ENCODE data around the gene CACNA1G.

CACNA1G gene

DNA sequence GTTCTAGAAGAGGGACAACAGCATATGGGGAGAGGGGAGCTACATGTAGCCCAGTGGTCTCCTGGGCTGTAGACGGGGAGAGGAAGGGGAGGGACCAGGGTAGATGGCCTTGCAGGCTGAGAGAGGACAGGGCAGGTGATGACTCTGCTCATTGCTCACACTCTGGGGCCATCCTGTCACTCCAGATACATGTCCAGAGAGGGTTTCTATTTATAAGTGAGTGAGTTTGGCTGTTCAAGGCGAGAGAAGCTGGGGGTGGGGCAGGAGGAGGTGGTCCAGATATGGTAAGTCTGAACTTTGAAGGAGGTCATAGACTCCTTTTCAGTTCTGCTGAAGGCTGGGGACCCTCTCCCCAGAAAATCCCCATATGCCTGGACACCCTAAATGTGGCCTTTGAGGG, 22.2 kb downstream of the CACNA1G start:
- no peak overlapping the region for H3K9ac ChIP-seq (ENCODE audit: low read depth, low read length)
- ATAC-seq (ENCODE audit: insufficient read depth, low read depth), result no peak
- H3K9me3 ChIP-seq (ENCODE audit: insufficient read depth, low read length, severe bottlenecking), result no peaks in the 10 kb centered on the region
- H3K27me3 ChIP-seq (ENCODE audit: insufficient read depth, low read length, poor library complexity), result peaks cover 48% of the 10 kb centered on the region
- H2AFZ ChIP-seq (ENCODE audit: low read depth, low read length), result no peak overlapping the region
- no peak for TF ChIP-seq EZH2 (IDR thresholded peaks at IDR 0.05; ENCODE audit: borderline replicate concordance, low read depth, low read length, severe bottlenecking)
- TF ChIP-seq, protein P1, sequence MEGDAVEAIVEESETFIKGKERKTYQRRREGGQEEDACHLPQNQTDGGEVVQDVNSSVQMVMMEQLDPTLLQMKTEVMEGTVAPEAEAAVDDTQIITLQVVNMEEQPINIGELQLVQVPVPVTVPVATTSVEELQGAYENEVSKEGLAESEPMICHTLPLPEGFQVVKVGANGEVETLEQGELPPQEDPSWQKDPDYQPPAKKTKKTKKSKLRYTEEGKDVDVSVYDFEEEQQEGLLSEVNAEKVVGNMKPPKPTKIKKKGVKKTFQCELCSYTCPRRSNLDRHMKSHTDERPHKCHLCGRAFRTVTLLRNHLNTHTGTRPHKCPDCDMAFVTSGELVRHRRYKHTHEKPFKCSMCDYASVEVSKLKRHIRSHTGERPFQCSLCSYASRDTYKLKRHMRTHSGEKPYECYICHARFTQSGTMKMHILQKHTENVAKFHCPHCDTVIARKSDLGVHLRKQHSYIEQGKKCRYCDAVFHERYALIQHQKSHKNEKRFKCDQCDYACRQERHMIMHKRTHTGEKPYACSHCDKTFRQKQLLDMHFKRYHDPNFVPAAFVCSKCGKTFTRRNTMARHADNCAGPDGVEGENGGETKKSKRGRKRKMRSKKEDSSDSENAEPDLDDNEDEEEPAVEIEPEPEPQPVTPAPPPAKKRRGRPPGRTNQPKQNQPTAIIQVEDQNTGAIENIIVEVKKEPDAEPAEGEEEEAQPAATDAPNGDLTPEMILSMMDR (IDR thresholded peaks at IDR 0.05; ENCODE audit: borderline replicate concordance, extremely low read depth, low read length, poor library complexity, severe bottlenecking), result no peak
- H3K4me3 ChIP-seq (ENCODE audit: low read depth in 1 of 2, low read length in 2 of 2), result no peak overlapping the region
- no peaks in the 10 kb centered on the region; the same call in 1 of the 2 replicates for H4K20me1 ChIP-seq (ENCODE audit: insufficient read depth, low read length)
- no peaks in the 10 kb centered on the region for H3K79me2 ChIP-seq (ENCODE audit: insufficient read depth, low read length)
- H3K4me1 ChIP-seq (ENCODE audit: insufficient read depth, low read length), result no peaks in the 10 kb centered on the region
- no peak overlapping the region for H3K4me2 ChIP-seq (ENCODE audit: insufficient read depth, low read length)
- no peak for DNase-seq
- H3K36me3 ChIP-seq (ENCODE audit: insufficient read depth, low read length), result no peaks in the 10 kb centered on the region
- H3K27ac ChIP-seq (ENCODE audit: low read length), result no peak overlapping the region

DNA sequence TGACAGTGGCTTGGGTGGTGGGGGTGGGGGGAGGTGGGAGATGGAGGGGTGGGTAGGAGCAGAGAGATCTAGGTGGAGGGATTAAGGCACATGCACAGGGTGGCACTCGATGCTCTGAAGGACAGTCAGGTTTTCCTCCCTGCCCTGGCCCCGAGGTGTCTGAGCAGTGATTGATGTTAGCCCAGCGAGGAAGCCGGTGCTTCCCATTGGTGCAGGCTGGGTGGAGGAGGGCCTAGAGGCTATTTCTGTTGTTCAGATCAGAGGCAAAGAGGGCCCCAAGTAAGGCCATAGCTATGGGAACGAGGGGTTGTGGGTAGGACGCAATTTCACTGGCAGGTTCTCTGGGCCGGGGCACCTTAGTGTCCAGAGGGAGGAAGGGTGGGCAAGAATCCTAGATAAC, 23.1 kb downstream of the CACNA1G start:
- Histone ChIP-seq H3K9ac (ENCODE audit: low read depth, low read length) (no peak overlapping the region), H4K20me1 (ENCODE audit: insufficient read depth, low read length) (no peaks in the 10 kb centered on the region; the same call in 1 of the 2 replicates), H3K4me3 (ENCODE audit: low read depth in 1 of 2, low read length in 2 of 2) (no peak overlapping the region), H3K4me2 (ENCODE audit: insufficient read depth, low read length) (no peak overlapping the region), H3K9me3 (ENCODE audit: insufficient read depth, low read length, severe bottlenecking) (no peaks in the 10 kb centered on the region), H3K79me2 (ENCODE audit: insufficient read depth, low read length) (no peaks in the 10 kb centered on the region), H3K27me3 (ENCODE audit: insufficient read depth, low read length, poor library complexity) (peaks cover 51% of the 10 kb centered on the region), H3K36me3 (ENCODE audit: insufficient read depth, low read length) (no peaks in the 10 kb centered on the region), H2AFZ (ENCODE audit: low read depth, low read length) (no peak overlapping the region), H3K27ac (ENCODE audit: low read length) (no peak overlapping the region), H3K4me1 (ENCODE audit: insufficient read depth, low read length) (no peaks in the 10 kb centered on the region)
- TF ChIP-seq, protein P1 (IDR thresholded peaks at IDR 0.05; ENCODE audit: borderline replicate concordance, extremely low read depth, low read length, poor library complexity, severe bottlenecking), result no peak
- TF ChIP-seq EZH2 (IDR thresholded peaks at IDR 0.05; ENCODE audit: borderline replicate concordance, low read depth, low read length, severe bottlenecking), result no peak
- DNase-seq (no peak), ATAC-seq (ENCODE audit: insufficient read depth, low read depth) (no peak)

DNA sequence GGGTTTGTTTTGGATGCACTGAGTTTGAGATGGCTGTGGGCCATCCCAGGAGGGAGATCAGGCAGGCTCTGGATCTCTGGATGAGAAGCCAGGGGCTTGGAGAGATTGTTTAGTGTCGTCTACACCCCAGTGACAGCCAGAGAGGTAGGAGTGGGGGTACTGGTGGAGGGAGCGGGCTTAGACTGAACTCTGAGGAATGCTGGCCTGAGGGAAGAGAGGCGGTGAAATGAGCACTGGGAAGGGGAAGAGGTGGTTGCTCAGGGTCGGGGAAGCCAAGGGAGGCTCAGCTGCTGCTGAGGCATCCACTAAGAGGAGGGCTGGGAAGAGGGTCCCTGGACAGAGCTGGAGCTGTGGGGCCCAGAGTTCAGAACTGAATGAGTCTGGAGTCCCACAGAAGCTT, 23.6 kb downstream of the CACNA1G start:
- Histone ChIP-seq H3K27me3 (ENCODE audit: insufficient read depth, low read length, poor library complexity) (peaks cover 53% of the 10 kb centered on the region), H3K79me2 (ENCODE audit: insufficient read depth, low read length) (no peaks in the 10 kb centered on the region), H3K36me3 (ENCODE audit: insufficient read depth, low read length) (no peaks in the 10 kb centered on the region), H3K4me1 (ENCODE audit: insufficient read depth, low read length) (no peaks in the 10 kb centered on the region), H3K27ac (ENCODE audit: low read length) (no peak overlapping the region), H4K20me1 (ENCODE audit: insufficient read depth, low read length) (no peaks in the 10 kb centered on the region; the same call in 1 of the 2 replicates), H3K9me3 (ENCODE audit: insufficient read depth, low read length, severe bottlenecking) (no peaks in the 10 kb centered on the region), H3K4me3 (ENCODE audit: low read depth in 1 of 2, low read length in 2 of 2) (no peak overlapping the region), H3K4me2 (ENCODE audit: insufficient read depth, low read length) (no peak overlapping the region), H2AFZ (ENCODE audit: low read depth, low read length) (no peak overlapping the region), H3K9ac (ENCODE audit: low read depth, low read length) (no peak overlapping the region)
- TF ChIP-seq, protein P1 (IDR thresholded peaks at IDR 0.05; ENCODE audit: borderline replicate concordance, extremely low read depth, low read length, poor library complexity, severe bottlenecking), result no peak
- TF ChIP-seq EZH2 (IDR thresholded peaks at IDR 0.05; ENCODE audit: borderline replicate concordance, low read depth, low read length, severe bottlenecking), result no peak
- no peak for ATAC-seq (ENCODE audit: insufficient read depth, low read depth)
- DNase-seq, result no peak

DNA sequence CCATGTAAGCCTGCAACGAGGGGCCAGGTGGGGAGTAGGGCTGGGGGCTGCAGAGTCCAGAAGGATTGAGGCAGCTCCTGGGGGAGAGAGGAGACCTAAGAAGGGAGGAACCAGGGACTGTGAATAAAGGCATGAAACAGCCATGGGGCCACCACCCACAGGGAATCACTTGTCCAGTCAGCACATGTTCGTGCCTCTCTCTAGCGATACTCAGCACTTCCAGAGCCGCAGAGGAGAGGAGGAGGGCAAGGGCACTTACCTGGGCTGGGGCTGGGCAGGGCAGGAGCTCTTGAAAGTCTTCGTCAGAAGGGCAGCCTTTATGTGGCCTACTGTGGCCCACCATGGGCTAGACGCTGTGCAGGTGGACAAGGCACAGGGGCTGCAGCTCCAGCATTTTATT, 24.2 kb downstream of the CACNA1G start:
- no peaks in the 10 kb centered on the region for H3K79me2 ChIP-seq (ENCODE audit: insufficient read depth, low read length)
- DNase-seq, result no peak

More for the DNA sequence above, 24.2 kb downstream of the CACNA1G start:
- Histone ChIP-seq H3K4me1 (ENCODE audit: insufficient read depth, low read length) (no peaks in the 10 kb centered on the region), H3K9me3 (ENCODE audit: insufficient read depth, low read length, severe bottlenecking) (no peaks in the 10 kb centered on the region), H3K9ac (ENCODE audit: low read depth, low read length) (no peak overlapping the region), H2AFZ (ENCODE audit: low read depth, low read length) (no peak overlapping the region), H3K4me2 (ENCODE audit: insufficient read depth, low read length) (no peak overlapping the region), H3K4me3 (ENCODE audit: low read depth in 1 of 2, low read length in 2 of 2) (no peak overlapping the region), H3K27me3 (ENCODE audit: insufficient read depth, low read length, poor library complexity) (peaks cover 49% of the 10 kb centered on the region), H3K27ac (ENCODE audit: low read length) (no peak overlapping the region), H4K20me1 (ENCODE audit: insufficient read depth, low read length) (no peaks in the 10 kb centered on the region), H3K36me3 (ENCODE audit: insufficient read depth, low read length) (no peaks in the 10 kb centered on the region)
- TF ChIP-seq EZH2 (IDR thresholded peaks at IDR 0.05; ENCODE audit: borderline replicate concordance, low read depth, low read length, severe bottlenecking), result no peak
- TF ChIP-seq, protein P1 (IDR thresholded peaks at IDR 0.05; ENCODE audit: borderline replicate concordance, extremely low read depth, low read length, poor library complexity, severe bottlenecking), result no peak
- no peak for ATAC-seq (ENCODE audit: insufficient read depth, low read depth)
